GM23338 (cell line): ENCODE data around the gene DRC7. TPM values are rescaled to one million over a fixed set of nuclear protein-coding genes. Genes with fewer than 3 reads are reported as not detected.

Source experiments
- ATAC-seq: fragments of 200-7000 bp; cut with Tn5 transposase; 3 replicates; pipeline ENCODE4 v1.9.1; 2020
- DNase-seq: peaks from one replicate; pipeline ENCODE4 v3.0.0-alpha.2; 2015; ENCODE audit warnings: low spot score
- H2AFZ ChIP-seq: fragments of 200-600 bp; sonication (generic); 2 replicates; pipeline ENCODE4 v1.8.0; 2016; ENCODE audit warnings: antibody characterized with exemption, mild to moderate bottlenecking, moderate library complexity
- H3F3A ChIP-seq: fragments of 200-600 bp; sonication (generic); replicated peaks from 2 replicates; pipeline ENCODE4 v1.8.0; 2017; ENCODE audit warnings: antibody characterized with exemption, mixed run types, low read depth
- H3K27ac ChIP-seq: fragments of 200-600 bp; sonication (generic); 2 replicates; pipeline ENCODE4 v1.6.1; 2016; ENCODE audit warnings: low read depth
- H3K27me3 ChIP-seq: fragments of 200-600 bp; sonication (generic); 2 replicates; pipeline ENCODE4 v1.8.0; 2016; ENCODE audit warnings: mild to moderate bottlenecking, mixed run types, moderate library complexity; ENCODE audit not compliant: insufficient read depth
- H3K36me3 ChIP-seq: fragments of 200-600 bp; sonication (generic); 2 replicates; pipeline ENCODE4 v1.8.0; 2016; ENCODE audit warnings: mild to moderate bottlenecking; ENCODE audit not compliant: insufficient read depth
- H3K4me1 ChIP-seq: fragments of 200-600 bp; sonication (generic); 2 replicates; pipeline ENCODE4 v1.8.0; 2016; ENCODE audit warnings: mild to moderate bottlenecking, moderate library complexity; ENCODE audit not compliant: insufficient read depth
- H3K4me2 ChIP-seq: fragments of 200-600 bp; sonication (generic); 2 replicates; pipeline ENCODE4 v1.7.1; 2017; ENCODE audit warnings: mixed run types
- H3K4me3 ChIP-seq: fragments of 200-600 bp; sonication (generic); 2 replicates; pipeline ENCODE4 v1.6.1; 2016; ENCODE audit warnings: mixed run types
- H3K79me2 ChIP-seq: fragments of 200-600 bp; sonication (generic); replicated peaks from 2 replicates; pipeline ENCODE4 v1.8.0; 2017; ENCODE audit warnings: mild to moderate bottlenecking; ENCODE audit not compliant: insufficient read depth
- H3K9me2 ChIP-seq: fragments of 200-600 bp; sonication (generic); 2 replicates; pipeline ENCODE4 v1.8.0; 2017; ENCODE audit not compliant: insufficient read depth
- H4K20me1 ChIP-seq: fragments of 200-600 bp; sonication (generic); replicated peaks from 2 replicates; pipeline ENCODE4 v1.8.0; 2017; ENCODE audit warnings: mild to moderate bottlenecking; ENCODE audit not compliant: insufficient read depth
- H3K27ac Mint-ChIP-seq: 2 replicates; pipeline ENCODE4 v1.8.0; 2020; ENCODE audit warnings: inconsistent platforms, mild to moderate bottlenecking, moderate library complexity, mixed read lengths
- H3K27me3 Mint-ChIP-seq: 3 replicates; pipeline ENCODE4 v1.8.0; 2022; ENCODE audit warnings: low read depth, mild to moderate bottlenecking, moderate library complexity, mixed read lengths, inconsistent platforms; ENCODE audit not compliant: insufficient read depth, poor library complexity
- H3K36me3 Mint-ChIP-seq: 3 replicates; pipeline ENCODE4 v1.8.0; 2021; ENCODE audit warnings: low read depth, mild to moderate bottlenecking, inconsistent platforms, moderate library complexity, mixed read lengths
- H3K4me1 Mint-ChIP-seq: 3 replicates; pipeline ENCODE4 v1.8.0; 2020; ENCODE audit warnings: mild to moderate bottlenecking, inconsistent platforms, mixed read lengths
- H3K4me3 Mint-ChIP-seq: 3 replicates; pipeline ENCODE4 v1.8.0; 2021; ENCODE audit warnings: moderate library complexity, mild to moderate bottlenecking, inconsistent platforms, mixed read lengths
- H3K9me3 Mint-ChIP-seq: 3 replicates; pipeline ENCODE4 v1.8.0; 2020; ENCODE audit warnings: moderate library complexity, mild to moderate bottlenecking, inconsistent platforms, mixed read lengths
- CREB1 ChIP-seq: fragments of 250-450 bp; sonication (Bioruptor Pico); IDR thresholded peaks from 2 replicates; pipeline ENCODE4 v1.5.0; 2020; ENCODE audit warnings: low read depth, mild to moderate bottlenecking, moderate library complexity
- ETS1 ChIP-seq: IDR thresholded peaks from 2 replicates; pipeline ENCODE4 v1.6.1; 2016; ENCODE audit warnings: antibody characterized with exemption
- EZH2 ChIP-seq: fragments of 200-600 bp; sonication (generic); IDR thresholded peaks from one replicate; pipeline ENCODE4 v1.8.0; 2017; ENCODE audit warnings: antibody characterized with exemption, mild to moderate bottlenecking, low read depth; ENCODE audit not compliant: unreplicated experiment
- EZH2phosphoT487 ChIP-seq: fragments of 200-600 bp; sonication (generic); IDR thresholded peaks from one replicate; pipeline ENCODE4 v1.8.1; 2018; ENCODE audit warnings: antibody characterized with exemption; ENCODE audit not compliant: unreplicated experiment
- JUNB ChIP-seq: IDR thresholded peaks from one replicate; pipeline ENCODE4 v1.6.1; 2016; ENCODE audit warnings: antibody characterized with exemption; ENCODE audit not compliant: unreplicated experiment
- NANOG ChIP-seq: IDR thresholded peaks from 2 replicates; pipeline ENCODE4 v1.6.1; 2016; ENCODE audit warnings: antibody characterized with exemption, borderline replicate concordance
- POLR2AphosphoS5 ChIP-seq: IDR thresholded peaks from 2 replicates; pipeline ENCODE4 v1.6.1; 2016; ENCODE audit warnings: antibody characterized with exemption, low read depth
- STAT1 ChIP-seq: IDR thresholded peaks from one replicate; pipeline ENCODE4 v1.6.1; 2016; ENCODE audit warnings: antibody characterized with exemption; ENCODE audit not compliant: unreplicated experiment
- ZNF331 ChIP-seq: fragments of 250-450 bp; sonication (Bioruptor Pico); IDR thresholded peaks from 2 replicates; pipeline ENCODE4 v1.5.0; 2020; ENCODE audit warnings: low read depth, mild to moderate bottlenecking, moderate library complexity
- polyA plus RNA-seq: library from polyadenylated mRNA; unstranded; fragments of >200 nt; fragmentation: Nextera tagmentation; extraction: Ambion mirVana; gene quantifications from 2 replicates; pipeline ENCODE4 v1.2.1, GENCODE V29; 2016
- total RNA-seq: library from RNA; depleted of rRNA; stranded (reverse); fragments of >200 nt; shearing (Covaris generic); gene quantifications from 2 replicates; pipeline ENCODE4 v1.2.3, GENCODE V29; 2014
- TF ChIP-seq, protein P1 (sequence below), 2 experiments: fragments of 200-600 bp in 1 of 2; sonication (generic) in 1 of 2; conservative IDR thresholded peaks; 2 replicates each; pipeline versions ENCODE4 v1.5.1 to v1.6.1; 2016 to 2017; ENCODE audit warnings: antibody characterized with exemption in 2 of 2, low read depth in 2 of 2, mild to moderate bottlenecking in 2 of 2, moderate library complexity in 1 of 2
- TF ChIP-seq, protein P2 (sequence below): fragments of 250-450 bp; sonication (Bioruptor Pico); IDR thresholded peaks from 2 replicates; pipeline ENCODE4 v1.5.0; 2020; ENCODE audit warnings: mild to moderate bottlenecking, moderate library complexity

The DRC7 gene
- total and polyA plus RNA-seq, 2 experiments from 2014 or later = not detected

GRCh38 chr16:57761957-57762356, 67.4 kb downstream of the DRC7 start:
- no peak for TF ChIP-seq JUNB
- no peak for TF ChIP-seq ETS1
- no peak for TF ChIP-seq STAT1
- TF ChIP-seq, protein P1, sequence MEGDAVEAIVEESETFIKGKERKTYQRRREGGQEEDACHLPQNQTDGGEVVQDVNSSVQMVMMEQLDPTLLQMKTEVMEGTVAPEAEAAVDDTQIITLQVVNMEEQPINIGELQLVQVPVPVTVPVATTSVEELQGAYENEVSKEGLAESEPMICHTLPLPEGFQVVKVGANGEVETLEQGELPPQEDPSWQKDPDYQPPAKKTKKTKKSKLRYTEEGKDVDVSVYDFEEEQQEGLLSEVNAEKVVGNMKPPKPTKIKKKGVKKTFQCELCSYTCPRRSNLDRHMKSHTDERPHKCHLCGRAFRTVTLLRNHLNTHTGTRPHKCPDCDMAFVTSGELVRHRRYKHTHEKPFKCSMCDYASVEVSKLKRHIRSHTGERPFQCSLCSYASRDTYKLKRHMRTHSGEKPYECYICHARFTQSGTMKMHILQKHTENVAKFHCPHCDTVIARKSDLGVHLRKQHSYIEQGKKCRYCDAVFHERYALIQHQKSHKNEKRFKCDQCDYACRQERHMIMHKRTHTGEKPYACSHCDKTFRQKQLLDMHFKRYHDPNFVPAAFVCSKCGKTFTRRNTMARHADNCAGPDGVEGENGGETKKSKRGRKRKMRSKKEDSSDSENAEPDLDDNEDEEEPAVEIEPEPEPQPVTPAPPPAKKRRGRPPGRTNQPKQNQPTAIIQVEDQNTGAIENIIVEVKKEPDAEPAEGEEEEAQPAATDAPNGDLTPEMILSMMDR (conservative IDR thresholded peaks at IDR 0.05; ENCODE audit: low read depth in 2 of 2) = no peak
- TF ChIP-seq ZNF331 (CRISPR knock-in tag) = no peak
- no peak for TF ChIP-seq POLR2AphosphoS5
- no peak for TF ChIP-seq CREB1 (CRISPR knock-in tag)
- TF ChIP-seq NANOG = no peak
- TF ChIP-seq EZH2 = no peak
- no peak for TF ChIP-seq EZH2phosphoT487
- Histone ChIP-seq H2AFZ (no peak overlapping the region), H3K27ac (no peak overlapping the region), H3K4me1 (no peaks in the 10 kb centered on the region; the same call in 1 of the 2 replicates), H3K4me2 (no peak overlapping the region), H3K36me3 (no peaks in the 10 kb centered on the region), H3K79me2 (no peaks in the 10 kb centered on the region), H3K4me3 (no peak overlapping the region), H3K27me3 (no peaks in the 10 kb centered on the region), H4K20me1 (no peaks in the 10 kb centered on the region), H3K9me2 (no peaks in the 10 kb centered on the region), H3F3A (no peaks in the 10 kb centered on the region)
- Mint-ChIP-seq H3K9me3 (no peaks in the 10 kb centered on the region), H3K36me3 (peaks cover 6% of the 10 kb centered on the region), H3K4me1 (peaks cover 34% of the 10 kb centered on the region), H3K4me3 (no peak overlapping the region), H3K27me3 (peaks cover 23% of the 10 kb centered on the region), H3K27ac (no peak overlapping the region; the same call in 1 of the 2 replicates)
- ATAC-seq (no peak), DNase-seq (no peak)

DNA sequence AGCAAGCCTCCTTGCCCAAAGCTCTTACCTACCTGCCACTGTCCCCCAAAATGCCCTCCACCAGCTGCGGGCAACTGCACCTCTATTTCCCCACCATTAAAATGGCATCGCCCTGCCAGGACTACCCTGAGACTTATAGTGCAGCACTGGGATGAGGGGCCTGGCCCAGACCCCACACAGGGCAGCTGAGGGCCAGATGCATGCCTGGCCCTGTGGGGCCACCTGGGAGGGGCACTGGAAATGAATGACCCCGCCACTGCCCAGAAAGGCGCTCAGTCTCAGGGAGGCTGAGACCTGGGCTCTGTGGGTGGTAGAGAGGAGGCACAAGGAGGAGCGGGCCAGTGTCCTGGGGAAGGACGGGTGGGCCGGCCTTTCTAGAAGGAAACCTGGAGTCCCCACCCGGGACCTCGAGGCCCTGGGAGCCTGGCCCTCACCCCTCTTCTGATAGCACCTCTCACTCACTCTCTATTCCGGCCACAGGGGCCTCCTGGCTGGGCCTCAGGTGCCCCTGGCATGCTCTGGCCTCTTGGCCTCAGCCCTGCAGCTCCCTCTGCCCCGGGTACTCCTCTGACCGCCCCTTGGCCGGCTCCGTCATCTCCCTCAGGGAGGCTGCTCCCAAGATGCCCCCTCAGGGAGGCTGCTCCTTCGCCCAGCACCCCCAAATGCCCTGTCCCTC, 67.9 kb downstream of the DRC7 start:
- no peaks in the 10 kb centered on the region for H3K79me2 ChIP-seq
- no peaks in the 10 kb centered on the region; the same call in 1 of the 2 replicates for H3K4me1 ChIP-seq
- H3K4me1 Mint-ChIP-seq = peaks cover 34% of the 10 kb centered on the region
- no peak overlapping the region for H3K27ac ChIP-seq
- H3K9me3 Mint-ChIP-seq = no peaks in the 10 kb centered on the region
- H3K36me3 Mint-ChIP-seq = peaks cover 6% of the 10 kb centered on the region
- no peak overlapping the region for H3K4me2 ChIP-seq
- no peak overlapping the region for H3K4me3 ChIP-seq
- H2AFZ ChIP-seq = no peak overlapping the region
- ATAC-seq (no peak), DNase-seq (no peak)
- H4K20me1 ChIP-seq = no peaks in the 10 kb centered on the region
- peaks cover 23% of the 10 kb centered on the region for H3K27me3 Mint-ChIP-seq
- H3F3A ChIP-seq = no peaks in the 10 kb centered on the region
- H3K27ac Mint-ChIP-seq = no peak overlapping the region
- H3K9me2 ChIP-seq = no peaks in the 10 kb centered on the region
- no peaks in the 10 kb centered on the region for H3K27me3 ChIP-seq
- no peaks in the 10 kb centered on the region for H3K36me3 ChIP-seq
- H3K4me3 Mint-ChIP-seq = no peak overlapping the region
- no peak for TF ChIP-seq CREB1 (CRISPR knock-in tag)
- TF ChIP-seq STAT1 = no peak
- TF ChIP-seq POLR2AphosphoS5 = no peak
- TF ChIP-seq, protein P2, sequence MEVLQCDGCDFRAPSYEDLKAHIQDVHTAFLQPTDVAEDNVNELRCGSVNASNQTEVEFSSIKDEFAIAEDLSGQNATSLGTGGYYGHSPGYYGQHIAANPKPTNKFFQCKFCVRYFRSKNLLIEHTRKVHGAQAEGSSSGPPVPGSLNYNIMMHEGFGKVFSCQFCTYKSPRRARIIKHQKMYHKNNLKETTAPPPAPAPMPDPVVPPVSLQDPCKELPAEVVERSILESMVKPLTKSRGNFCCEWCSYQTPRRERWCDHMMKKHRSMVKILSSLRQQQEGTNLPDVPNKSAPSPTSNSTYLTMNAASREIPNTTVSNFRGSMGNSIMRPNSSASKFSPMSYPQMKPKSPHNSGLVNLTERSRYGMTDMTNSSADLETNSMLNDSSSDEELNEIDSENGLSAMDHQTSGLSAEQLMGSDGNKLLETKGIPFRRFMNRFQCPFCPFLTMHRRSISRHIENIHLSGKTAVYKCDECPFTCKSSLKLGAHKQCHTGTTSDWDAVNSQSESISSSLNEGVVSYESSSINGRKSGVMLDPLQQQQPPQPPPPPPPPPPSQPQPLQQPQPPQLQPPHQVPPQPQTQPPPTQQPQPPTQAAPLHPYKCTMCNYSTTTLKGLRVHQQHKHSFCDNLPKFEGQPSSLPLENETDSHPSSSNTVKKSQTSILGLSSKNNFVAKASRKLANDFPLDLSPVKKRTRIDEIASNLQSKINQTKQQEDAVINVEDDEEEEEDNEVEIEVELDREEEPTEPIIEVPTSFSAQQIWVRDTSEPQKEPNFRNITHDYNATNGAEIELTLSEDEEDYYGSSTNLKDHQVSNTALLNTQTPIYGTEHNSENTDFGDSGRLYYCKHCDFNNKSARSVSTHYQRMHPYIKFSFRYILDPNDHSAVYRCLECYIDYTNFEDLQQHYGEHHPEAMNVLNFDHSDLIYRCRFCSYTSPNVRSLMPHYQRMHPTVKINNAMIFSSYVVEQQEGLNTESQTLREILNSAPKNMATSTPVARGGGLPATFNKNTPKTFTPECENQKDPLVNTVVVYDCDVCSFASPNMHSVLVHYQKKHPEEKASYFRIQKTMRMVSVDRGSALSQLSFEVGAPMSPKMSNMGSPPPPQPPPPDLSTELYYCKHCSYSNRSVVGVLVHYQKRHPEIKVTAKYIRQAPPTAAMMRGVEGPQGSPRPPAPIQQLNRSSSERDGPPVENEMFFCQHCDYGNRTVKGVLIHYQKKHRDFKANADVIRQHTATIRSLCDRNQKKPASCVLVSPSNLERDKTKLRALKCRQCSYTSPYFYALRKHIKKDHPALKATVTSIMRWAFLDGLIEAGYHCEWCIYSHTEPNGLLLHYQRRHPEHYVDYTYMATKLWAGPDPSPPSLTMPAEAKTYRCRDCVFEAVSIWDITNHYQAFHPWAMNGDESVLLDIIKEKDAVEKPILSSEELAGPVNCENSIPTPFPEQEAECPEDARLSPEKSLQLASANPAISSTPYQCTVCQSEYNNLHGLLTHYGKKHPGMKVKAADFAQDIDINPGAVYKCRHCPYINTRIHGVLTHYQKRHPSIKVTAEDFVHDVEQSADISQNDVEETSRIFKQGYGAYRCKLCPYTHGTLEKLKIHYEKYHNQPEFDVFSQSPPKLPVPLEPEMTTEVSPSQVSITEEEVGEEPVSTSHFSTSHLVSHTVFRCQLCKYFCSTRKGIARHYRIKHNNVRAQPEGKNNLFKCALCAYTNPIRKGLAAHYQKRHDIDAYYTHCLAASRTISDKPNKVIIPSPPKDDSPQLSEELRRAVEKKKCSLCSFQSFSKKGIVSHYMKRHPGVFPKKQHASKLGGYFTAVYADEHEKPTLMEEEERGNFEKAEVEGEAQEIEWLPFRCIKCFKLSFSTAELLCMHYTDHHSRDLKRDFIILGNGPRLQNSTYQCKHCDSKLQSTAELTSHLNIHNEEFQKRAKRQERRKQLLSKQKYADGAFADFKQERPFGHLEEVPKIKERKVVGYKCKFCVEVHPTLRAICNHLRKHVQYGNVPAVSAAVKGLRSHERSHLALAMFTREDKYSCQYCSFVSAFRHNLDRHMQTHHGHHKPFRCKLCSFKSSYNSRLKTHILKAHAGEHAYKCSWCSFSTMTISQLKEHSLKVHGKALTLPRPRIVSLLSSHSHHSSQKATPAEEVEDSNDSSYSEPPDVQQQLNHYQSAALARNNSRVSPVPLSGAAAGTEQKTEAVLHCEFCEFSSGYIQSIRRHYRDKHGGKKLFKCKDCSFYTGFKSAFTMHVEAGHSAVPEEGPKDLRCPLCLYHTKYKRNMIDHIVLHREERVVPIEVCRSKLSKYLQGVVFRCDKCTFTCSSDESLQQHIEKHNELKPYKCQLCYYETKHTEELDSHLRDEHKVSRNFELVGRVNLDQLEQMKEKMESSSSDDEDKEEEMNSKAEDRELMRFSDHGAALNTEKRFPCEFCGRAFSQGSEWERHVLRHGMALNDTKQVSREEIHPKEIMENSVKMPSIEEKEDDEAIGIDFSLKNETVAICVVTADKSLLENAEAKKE (CRISPR knock-in tag) = no peak
